CD4-positive, alpha-beta T cell treated with Interleukin-10 for 1 hour (primary cell): ENCODE data around the gene LCE2A.
"Not testable (repeated sequence)": the region's sequence is repeated elsewhere in the genome, so short reads cannot be mapped to it uniquely, and the experiment has no call there.

Source experiments
- DNase-seq: peaks from one replicate; pipeline ENCODE4 v3.0.0-alpha.2; 2020

Gene LCE2A

GRCh38 chr1:152697701-152698600 lies at the start of gene LCE2A:
Gene LCE2A, plus strand, starts transcription at chr1:152698345. Its CDS starts 557 bp downstream, at chr1:152698902.
- no peak for DNase-seq

GRCh38 chr1:152654110-152654509 lies 44.0 kb upstream of the LCE2A start:
- peak; percentile 47 for DNase-seq

- no peak for DNase-seq
Measured at GRCh38 chr1:152656459-152656858, 41.7 kb upstream of the LCE2A start.

GRCh38 chr1:152657677-152658076 lies 40.5 kb upstream of the LCE2A start:
- DNase-seq = no peak

- no peak for DNase-seq
Measured at GRCh38 chr1:152658649-152659048, 39.5 kb upstream of the LCE2A start.

- DNase-seq = no peak
Measured at GRCh38 chr1:152663098-152663497, 35.0 kb upstream of the LCE2A start, which contains the start of gene LCE2D. Gene LCE2D, plus strand, starts transcription at chr1:152663380. Its CDS starts 726 bp downstream, at chr1:152664106.

GRCh38 chr1:152666171-152666570 lies 32.0 kb upstream of the LCE2A start:
- DNase-seq = not testable (repeated sequence)

GRCh38 chr1:152667648-152668047 lies 30.5 kb upstream of the LCE2A start:
- no peak for DNase-seq

- no peak for DNase-seq
Measured at GRCh38 chr1:152673016-152673415, 25.1 kb upstream of the LCE2A start.

- DNase-seq = not testable (repeated sequence)
Measured at GRCh38 chr1:152674983-152675382, 23.2 kb upstream of the LCE2A start, which contains the start of gene LCE2C. Gene LCE2C, plus strand, starts transcription at chr1:152675279. Its CDS starts 737 bp downstream, at chr1:152676016.

GRCh38 chr1:152679459-152679858 lies 18.7 kb upstream of the LCE2A start:
- DNase-seq = no peak

GRCh38 chr1:152681616-152682015 lies 16.5 kb upstream of the LCE2A start:
- no peak for DNase-seq

- DNase-seq = no peak
Measured at GRCh38 chr1:152683846-152684245, 14.3 kb upstream of the LCE2A start.

GRCh38 chr1:152685823-152686222 lies 12.3 kb upstream of the LCE2A start, which contains the start of gene LCE2B:
Gene LCE2B, plus strand, starts transcription at chr1:152686123. Its CDS starts 721 bp downstream, at chr1:152686844.
- DNase-seq = not testable (repeated sequence)

- DNase-seq = no peak
Measured at GRCh38 chr1:152699746-152700145, 1.6 kb downstream of the LCE2A start.

GRCh38 chr1:152707860-152708259 lies 9.7 kb downstream of the LCE2A start, which contains the start of gene LCE4A:
Gene LCE4A, plus strand, starts transcription at chr1:152708160. Its CDS starts 916 bp downstream, at chr1:152709076.
- no peak for DNase-seq

- DNase-seq = no peak
Measured at GRCh38 chr1:152718238-152718637, 20.1 kb downstream of the LCE2A start.

GRCh38 chr1:152725261-152725660 lies 27.1 kb downstream of the LCE2A start:
- no peak for DNase-seq

GRCh38 chr1:152728986-152729385 lies 30.8 kb downstream of the LCE2A start:
- no peak for DNase-seq

GRCh38 chr1:152735648-152736047 lies 37.5 kb downstream of the LCE2A start:
- no peak for DNase-seq

GRCh38 chr1:152737997-152738396 lies 39.9 kb downstream of the LCE2A start:
- no peak for DNase-seq

GRCh38 chr1:152739841-152740240 lies 41.7 kb downstream of the LCE2A start:
- no peak for DNase-seq

- DNase-seq = no peak
Measured at GRCh38 chr1:152741656-152742055, 43.5 kb downstream of the LCE2A start.
